ENCODE data around the gene CHP2.
A peak's percentile ranks its signal among the peaks of the same experiment; 100 is the strongest.
"Not testable (repeated sequence)": the region's sequence is repeated elsewhere in the genome, so short reads cannot be mapped to it uniquely, and the experiment has no call there.

The CHP2 gene

GRCh38 chr16:23748630-23749029 lies 6.2 kb upstream of the CHP2 start:
- DNase-seq, result no peak

DNA sequence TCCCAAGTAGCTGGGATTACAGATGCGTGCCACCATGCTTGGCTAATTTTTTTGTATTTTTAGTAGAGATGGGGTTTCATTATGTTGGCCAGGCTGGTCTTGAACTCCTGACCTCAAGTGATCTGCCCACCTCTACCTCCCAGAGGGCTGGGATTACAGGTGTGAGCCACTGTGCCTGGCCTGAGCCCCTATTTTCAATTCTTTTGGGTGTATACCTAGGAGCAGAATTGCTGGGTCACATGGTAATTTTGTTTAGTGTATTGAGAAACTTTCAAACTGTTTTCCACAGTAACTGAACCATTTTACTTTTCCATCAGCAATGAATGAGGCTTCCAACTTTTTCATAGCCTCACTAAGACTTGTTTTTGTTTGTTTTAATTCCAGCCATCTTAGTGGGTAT lies 3.8 kb upstream of the CHP2 start:
- DNase-seq, result not testable (repeated sequence)

DNA sequence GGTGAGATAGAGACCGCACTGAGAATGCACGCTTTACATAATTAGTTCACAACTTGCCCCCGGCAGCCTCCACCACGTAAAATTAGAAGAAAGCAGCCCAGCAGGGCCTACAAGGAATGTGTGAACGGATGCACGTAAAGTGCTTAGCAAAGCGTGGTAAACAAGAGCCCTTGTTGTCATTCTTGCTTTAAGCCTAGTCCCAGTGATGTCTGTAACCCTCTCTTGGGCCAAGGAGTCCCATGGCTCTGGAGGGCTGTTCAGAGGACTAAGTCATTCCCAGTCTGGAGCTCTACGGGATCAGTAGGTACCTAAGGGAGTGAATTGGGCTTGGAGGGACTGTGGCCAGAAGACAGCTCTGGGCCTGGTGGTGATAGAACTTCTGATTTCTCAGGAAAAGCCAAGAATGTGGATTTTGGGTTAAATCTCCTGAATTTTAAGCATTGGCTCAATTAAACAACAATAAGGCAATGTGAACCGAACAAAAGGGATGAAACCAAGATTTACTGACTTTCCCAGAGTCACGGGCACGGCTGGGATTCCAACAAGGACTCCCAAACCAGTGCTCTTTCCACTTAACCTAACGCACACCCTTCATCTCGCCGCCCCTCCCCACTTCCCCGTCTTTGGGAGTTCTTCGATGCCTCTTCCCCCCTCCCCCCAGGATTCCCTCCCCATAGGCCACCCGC lies 775 bp upstream of the CHP2 start:
- no peak for DNase-seq

DNA sequence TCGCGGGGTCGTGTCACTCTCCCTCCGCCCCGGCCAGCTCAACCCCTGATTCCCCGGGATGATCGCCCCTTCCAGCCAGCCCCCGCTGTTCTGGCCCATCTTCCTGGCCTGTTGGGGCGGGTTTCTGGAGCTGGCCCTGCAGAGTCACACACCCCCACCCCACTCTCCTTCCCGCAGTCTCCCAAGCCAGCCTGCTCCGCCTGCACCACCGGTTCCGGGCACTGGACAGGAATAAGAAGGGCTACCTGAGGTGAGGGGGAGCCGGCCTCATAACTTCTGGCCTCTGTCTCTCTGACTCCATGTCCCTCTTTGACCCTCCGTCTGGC lies 621 bp downstream of the CHP2 start:
- DNase-seq, result no peak

- DNase-seq, result no peak
These were observed 2.3 kb downstream of the CHP2 start for GRCh38 chr16:23757116-23757515.

GRCh38 chr16:23757937-23758619 lies 3.3 kb downstream of the CHP2 start:
- DNase-seq, result no peak

GRCh38 chr16:23765933-23766332 lies 11.1 kb downstream of the CHP2 start:
- DNase-seq, result no peak

- DNase-seq, result no peak
These were observed 13.8 kb downstream of the CHP2 start for GRCh38 chr16:23768581-23768980.

- no peak for DNase-seq
These were observed 16.2 kb downstream of the CHP2 start for GRCh38 chr16:23771027-23771426.

DNA sequence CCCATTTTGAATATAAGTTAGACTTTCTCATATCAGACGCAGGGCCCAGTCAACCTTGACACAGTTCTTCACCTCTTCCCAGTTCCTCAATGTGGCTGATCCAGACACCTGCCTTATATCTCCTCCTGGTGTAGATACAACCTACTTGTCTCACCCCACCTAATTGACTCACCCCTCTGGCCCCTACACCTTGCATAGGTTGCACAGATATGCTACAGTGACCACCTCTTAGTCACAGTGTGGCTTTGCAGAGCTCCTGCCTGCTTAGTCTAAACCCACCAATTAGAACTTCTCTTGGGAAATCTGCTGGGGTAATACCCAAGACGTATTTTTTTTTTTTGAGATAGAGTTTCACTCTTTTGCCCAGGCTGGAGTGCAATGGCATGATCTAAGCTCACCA lies 16.8 kb downstream of the CHP2 start:
- DNase-seq, result no peak

DNA sequence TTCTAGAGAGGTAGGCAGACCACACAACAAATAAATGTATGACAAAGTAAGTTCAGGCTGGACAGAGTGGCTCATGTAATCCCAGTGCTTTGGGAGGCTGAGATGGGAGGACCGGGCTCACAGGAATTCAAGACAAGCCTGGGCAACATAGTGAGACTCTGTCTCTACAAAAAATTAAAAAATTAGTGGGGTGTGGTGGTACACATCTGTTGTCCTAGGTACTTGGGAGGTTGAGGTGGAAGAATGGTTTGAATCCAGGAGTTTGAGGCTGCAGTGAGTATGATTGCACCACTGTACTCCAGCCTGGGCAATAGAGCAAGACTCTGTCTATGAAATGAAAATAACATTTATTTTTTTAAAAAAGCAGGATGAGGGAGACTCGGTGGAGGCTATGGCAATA lies 18.5 kb downstream of the CHP2 start:
- no peak for DNase-seq

DNA sequence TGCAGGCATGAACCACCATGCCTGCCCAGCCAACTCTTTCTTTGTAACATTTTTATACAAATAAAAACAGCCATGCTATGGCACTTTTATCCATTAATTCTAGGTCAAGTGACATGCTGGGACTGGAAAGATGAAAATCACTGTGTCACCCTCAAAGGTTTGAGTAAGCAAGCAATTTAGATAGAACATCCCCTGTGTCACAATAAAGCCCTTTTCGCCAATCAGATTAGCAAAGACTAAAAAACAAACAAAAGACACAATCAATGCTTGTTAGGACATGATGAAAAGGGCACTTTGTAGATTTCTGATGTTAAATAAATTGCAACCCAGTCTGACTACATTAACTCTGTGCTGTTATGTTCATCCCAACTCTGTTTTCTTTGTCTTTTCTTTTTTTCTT lies 26.4 kb downstream of the CHP2 start:
- no peak for DNase-seq

DNA sequence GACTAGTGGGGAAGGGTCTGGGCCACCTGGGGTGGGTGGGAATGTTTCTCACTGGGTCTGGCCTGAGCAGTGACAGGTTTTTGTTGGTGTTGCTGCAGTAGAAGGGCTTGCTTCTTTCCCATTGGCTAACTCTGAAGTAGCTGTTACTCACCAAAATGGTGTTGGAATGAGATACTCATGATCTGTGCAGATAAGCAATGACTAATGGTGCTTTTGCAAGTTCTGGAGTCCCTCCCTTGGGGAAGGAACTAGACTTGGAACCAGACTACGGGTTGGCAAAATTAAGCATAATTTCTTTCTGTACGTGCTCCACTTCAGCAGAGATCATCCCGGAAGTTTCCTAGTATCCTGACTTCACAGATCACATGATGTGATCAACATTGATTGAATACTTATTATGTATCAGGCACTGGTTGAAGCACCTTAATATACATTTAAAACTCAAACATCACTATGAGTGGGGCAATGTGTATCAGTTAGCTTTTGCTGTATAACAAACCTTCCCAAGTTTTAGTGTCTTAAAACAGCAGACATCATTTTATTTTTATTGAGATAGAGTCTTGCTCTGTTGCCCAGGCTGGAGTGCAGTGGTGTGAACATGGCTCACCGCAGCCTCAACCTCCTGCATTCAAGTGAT lies 30.1 kb downstream of the CHP2 start:
- no peak for DNase-seq

DNA sequence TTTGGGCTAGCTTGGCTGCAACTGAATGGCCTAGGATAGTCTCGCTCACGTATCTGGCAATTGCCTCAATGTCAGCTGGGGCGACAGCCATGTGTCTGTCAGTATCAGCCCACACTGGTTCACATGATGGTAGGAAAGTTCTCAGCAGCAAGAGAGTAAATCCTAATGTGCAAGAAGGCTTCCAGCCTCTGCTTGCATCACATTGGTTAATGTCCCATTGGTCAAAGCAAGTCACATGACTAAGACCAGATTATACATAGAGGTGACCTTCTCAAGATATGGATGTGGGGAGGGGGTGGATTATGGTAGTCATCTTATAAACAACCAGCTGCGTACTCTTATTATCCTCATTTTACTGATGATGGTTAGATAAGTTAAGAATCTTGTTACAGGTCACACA lies 31.0 kb downstream of the CHP2 start:
- no peak for DNase-seq

GRCh38 chr16:23786964-23787561 lies 32.2 kb downstream of the CHP2 start:
- DNase-seq, result no peak

DNA sequence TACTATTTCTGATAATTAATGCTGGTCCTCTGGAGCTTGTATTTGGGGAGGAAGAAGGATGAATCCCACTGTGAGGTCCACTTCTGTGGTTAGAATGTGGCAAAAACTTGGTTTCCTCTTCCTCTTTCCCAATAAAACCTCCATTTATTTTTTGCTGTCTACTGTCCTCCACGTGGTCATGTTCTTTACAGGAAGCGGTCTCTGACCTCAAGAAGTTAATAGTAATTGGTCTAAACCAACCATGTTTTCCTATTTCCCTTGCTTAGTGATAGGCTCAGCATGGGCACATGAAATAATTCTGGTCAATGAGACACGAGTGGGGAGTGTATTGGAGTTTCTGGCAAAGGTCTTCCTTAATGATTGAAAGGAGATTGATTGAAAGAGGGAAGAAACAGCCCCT lies 33.9 kb downstream of the CHP2 start:
- no peak for DNase-seq

DNA sequence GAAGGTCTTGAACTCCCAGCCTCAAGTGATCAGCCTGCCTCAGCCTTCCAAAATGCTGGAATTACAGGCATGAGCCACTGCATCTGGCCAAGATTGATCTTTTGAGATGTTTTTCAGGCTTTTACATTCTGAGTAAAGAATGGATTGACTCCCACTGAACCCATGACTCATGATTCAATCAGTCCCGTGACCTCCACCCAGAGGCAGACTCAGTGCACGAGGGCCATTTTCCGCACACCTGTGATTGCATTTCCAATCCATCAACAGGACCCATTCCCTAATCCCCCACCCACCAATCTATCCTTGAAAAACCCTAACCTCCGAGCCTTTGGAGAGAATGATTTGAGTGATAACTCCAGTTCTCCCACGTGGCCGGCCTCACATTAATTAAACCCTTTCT lies 40.6 kb downstream of the CHP2 start:
- no peak for DNase-seq

GRCh38 chr16:23796941-23797340 lies 42.1 kb downstream of the CHP2 start:
- no peak for DNase-seq

DNA sequence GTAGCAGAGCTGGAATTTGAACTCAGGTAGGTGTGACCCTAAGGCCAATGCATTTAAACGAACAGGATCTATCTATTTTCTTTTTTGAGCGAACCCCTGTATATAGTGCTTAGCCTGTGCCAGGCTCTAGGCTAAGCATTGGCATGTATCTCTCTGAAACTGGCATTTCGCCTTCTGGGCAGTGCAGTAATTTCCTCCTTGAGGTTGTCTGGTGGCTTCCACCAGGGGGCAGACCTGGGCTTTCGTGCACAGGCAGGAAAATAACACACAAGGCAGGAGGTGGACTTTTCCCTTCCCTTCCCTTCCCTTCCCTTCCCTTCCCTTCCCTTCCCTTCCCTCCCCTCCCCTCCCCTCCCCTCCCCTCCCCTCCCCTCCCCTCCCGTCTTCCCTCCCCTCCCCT lies 46.6 kb downstream of the CHP2 start:
- DNase-seq, result peak; percentile 15

GRCh38 chr16:23802776-23803175 lies 48.0 kb downstream of the CHP2 start:
- DNase-seq, result no peak

DNA sequence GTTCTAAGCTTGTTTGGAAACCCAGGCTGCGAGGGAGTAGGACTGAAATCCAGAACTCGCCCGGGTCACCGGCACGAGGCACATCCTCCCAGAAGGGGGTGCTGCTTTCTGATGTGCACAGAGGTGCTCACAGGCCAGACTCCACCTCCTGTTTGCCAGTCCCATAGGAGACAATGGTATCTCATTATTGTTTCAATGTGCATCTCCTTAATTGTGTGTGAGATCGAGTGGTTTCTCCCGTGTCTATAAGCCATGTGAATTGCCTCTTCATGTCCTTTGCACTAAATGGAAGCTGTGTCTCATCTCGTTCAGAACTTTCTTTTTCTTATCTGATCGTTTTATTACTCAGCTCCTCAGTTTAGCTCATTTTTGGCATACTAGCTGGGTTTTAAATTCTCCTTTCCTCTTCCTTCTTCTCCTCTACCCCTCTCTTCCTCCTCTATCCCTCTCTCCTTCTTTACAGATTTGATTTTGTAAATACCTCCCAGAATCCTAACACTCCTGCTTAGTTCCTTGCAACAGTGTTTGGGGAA lies 48.8 kb downstream of the CHP2 start:
- no peak for DNase-seq

- no peak for DNase-seq
These were observed 52.2 kb downstream of the CHP2 start for GRCh38 chr16:23807028-23807427.

Measured in NCI-H1048 (cell line).